B cell (primary cell): ENCODE results near the gene ACY1. TPM values are rescaled to one million over a fixed set of nuclear protein-coding genes. Genes with fewer than 3 reads are reported as not detected.

ENCODE experiments used
- ATAC-seq: fragments of 200-7000 bp; cut with Tn5 transposase; one replicate; pipeline ENCODE4 v1.10.0; 2021; ENCODE audit warnings: low read depth, mild to moderate bottlenecking, moderate number of reproducible peaks, moderate library complexity
- CTCF ChIA-PET: fragments of 350-600 bp; sonication (Branson Sonifier 250); formaldehyde crosslinking; loops from one replicate; lab custom pipeline; 2021; ENCODE audit warnings: antibody characterized with exemption, inconsistent platforms; lab: Charles Lee
- POLR2A ChIA-PET: fragments of 350-600 bp; sonication (Branson Sonifier 250); formaldehyde crosslinking; loops from one replicate; lab custom pipeline; 2021; ENCODE audit warnings: antibody characterized with exemption; lab: Charles Lee
- DNase-seq: peaks from one replicate; pipeline ENCODE4 v3.0.0; 2013
- H2AFZ ChIP-seq: 2 replicates; pipeline ENCODE4 v1.6.1; 2012; ENCODE audit warnings: mild to moderate bottlenecking, low read depth, low read length; ENCODE audit not compliant: insufficient read depth, poor library complexity, severe bottlenecking
- H3K27ac ChIP-seq, 2 donors: 1 replicate in 1 of 2; 2 replicates in 1 of 2; pipeline ENCODE4 v1.5.1; 2012 to 2013; ENCODE audit warnings: low read length in 2 of 2, mild to moderate bottlenecking in 2 of 2, moderate library complexity in 1 of 2
- H3K27me3 ChIP-seq, 4 experiments: fragments of 200-600 bp in 1 of 4; sonication (generic) in 1 of 4; replicated peaks in 1 of 4; 1 replicate in 2 of 4; 2 replicates in 2 of 4; pipeline versions ENCODE4 v1.6.1 to v1.7.0; 2013 to 2016; ENCODE audit warnings: low read length in 3 of 4, mild to moderate bottlenecking in 2 of 4, mixed read lengths in 1 of 4, moderate library complexity in 1 of 4; ENCODE audit not compliant: insufficient read depth in 4 of 4, control insufficient read depth in 3 of 4; ENCODE audit errors: control extremely low read depth in 1 of 4
- H3K36me3 ChIP-seq, 2 experiments: replicated peaks in 1 of 2; 1 replicate in 1 of 2; 2 replicates in 1 of 2; pipeline versions ENCODE4 v1.6.1 to v1.7.1; 2013; ENCODE audit warnings: low read length in 1 of 2; ENCODE audit not compliant: insufficient read depth in 2 of 2, control insufficient read depth in 1 of 2; ENCODE audit errors: control extremely low read depth in 1 of 2, extremely low read depth in 1 of 2
- H3K4me1 ChIP-seq, 2 donors: fragments of 200-600 bp in 1 of 2; sonication (generic) in 1 of 2; 1 replicate in 1 of 2; 2 replicates in 1 of 2; pipeline versions ENCODE4 v1.5.1 to v1.6.1; 2013 to 2017; ENCODE audit warnings: low read length in 2 of 2; ENCODE audit not compliant: control insufficient read depth in 2 of 2, insufficient read depth in 2 of 2
- H3K4me2 ChIP-seq: replicated peaks from 2 replicates; pipeline ENCODE3; 2012; ENCODE audit warnings: mild to moderate bottlenecking, low read depth, low read length; ENCODE audit not compliant: poor library complexity, severe bottlenecking
- H3K4me3 ChIP-seq, 5 experiments: fragments of 200-600 bp in 1 of 5; sonication (generic) in 1 of 5; 1 replicate in 3 of 5; 2 replicates in 2 of 5; pipeline versions ENCODE4 v1.5.1 to v1.7.0; 2011 to 2016; ENCODE audit warnings: low read length in 4 of 5, mild to moderate bottlenecking in 4 of 5, low read depth in 2 of 5, control low read depth in 1 of 5, moderate library complexity in 1 of 5; ENCODE audit not compliant: insufficient read depth in 1 of 5; ENCODE audit errors: control extremely low read depth in 1 of 5, extremely low read depth in 1 of 5
- H3K79me2 ChIP-seq: fragments of 200-600 bp; sonication (generic); one replicate; pipeline ENCODE4 v1.6.0; 2016; ENCODE audit warnings: low read length; ENCODE audit not compliant: control insufficient read depth, insufficient read depth
- H3K9ac ChIP-seq: fragments of 200-600 bp; sonication (generic); 2 replicates; pipeline ENCODE4 v1.6.1; 2017; ENCODE audit warnings: mild to moderate bottlenecking, low read length, moderate library complexity
- H3K9me3 ChIP-seq, 3 donors: one replicate each; pipeline versions ENCODE4 v1.6.1 to v1.7.1; 2013; ENCODE audit warnings: low read length in 2 of 3; ENCODE audit not compliant: control insufficient read depth in 2 of 3, insufficient read depth in 1 of 3; ENCODE audit errors: control extremely low read depth in 1 of 3
- H4K20me1 ChIP-seq: 2 replicates; pipeline ENCODE4 v1.6.0; 2012; ENCODE audit warnings: mild to moderate bottlenecking, low read length; ENCODE audit not compliant: insufficient read depth, control insufficient read depth, poor library complexity, severe bottlenecking
- H3K27ac Mint-ChIP-seq: one replicate; pipeline ENCODE4 v1.8.0; 2021; ENCODE audit warnings: mixed read lengths
- H3K27me3 Mint-ChIP-seq: one replicate; pipeline ENCODE4 v1.8.0; 2021; ENCODE audit warnings: mixed read lengths
- H3K4me1 Mint-ChIP-seq: one replicate; pipeline ENCODE4 v1.8.0; 2021; ENCODE audit warnings: mixed read lengths
- H3K4me3 Mint-ChIP-seq: one replicate; pipeline ENCODE4 v1.8.0; 2021; ENCODE audit warnings: mixed read lengths
- H3K9me3 Mint-ChIP-seq: one replicate; pipeline ENCODE4 v1.8.0; 2022; ENCODE audit warnings: mixed read lengths; ENCODE audit not compliant: insufficient read depth
- EZH2 ChIP-seq: IDR thresholded peaks from 2 replicates; pipeline ENCODE4 v1.6.1; 2012; ENCODE audit warnings: borderline replicate concordance, low read depth, mild to moderate bottlenecking, moderate library complexity, low read length; ENCODE audit not compliant: insufficient read depth, poor library complexity, severe bottlenecking
- WGBS: methylation state at CpG from one replicate; pipeline ENCODE4 v1.1.5; 2013; ENCODE audit warnings: missing lambda C conversion rate; ENCODE audit not compliant: insufficient coverage; 5-methylcytosine and 5-hydroxymethylcytosine counted together
- intact Hi-C: fragments of 100-400 bp; cut with micrococcal nuclease; formaldehyde crosslinking; loops from one replicate; pipeline ENCODE4 v1.10.0; 2022
- polyA plus RNA-seq: library from polyadenylated mRNA; depleted of rRNA; stranded (reverse); fragments of >200 nt; gene quantifications from 2 replicates; pipeline ENCODE4 v1.2.3, GENCODE V29; 2012
- total RNA-seq, 2 donors: library from RNA; stranded (reverse); fragments of 120-200 nt in 1 of 2; gene quantifications; 1 replicate in 1 of 2; 2 replicates in 1 of 2; pipeline versions ENCODE4 v1.2.3 to v1.2.4, GENCODE V29; 2013 to 2022
- TF ChIP-seq, protein P1 (sequence below): fragments of 200-600 bp; IDR thresholded peaks from one replicate; pipeline ENCODE4 v1.8.0; 2022; ENCODE audit warnings: antibody characterized with exemption, mild to moderate bottlenecking

The ACY1 gene
- total and polyA plus RNA-seq, 2 donors (not counting 1 experiment from before 2014, with no cell fraction given), result 14.6 to 26.2 TPM

DNA sequence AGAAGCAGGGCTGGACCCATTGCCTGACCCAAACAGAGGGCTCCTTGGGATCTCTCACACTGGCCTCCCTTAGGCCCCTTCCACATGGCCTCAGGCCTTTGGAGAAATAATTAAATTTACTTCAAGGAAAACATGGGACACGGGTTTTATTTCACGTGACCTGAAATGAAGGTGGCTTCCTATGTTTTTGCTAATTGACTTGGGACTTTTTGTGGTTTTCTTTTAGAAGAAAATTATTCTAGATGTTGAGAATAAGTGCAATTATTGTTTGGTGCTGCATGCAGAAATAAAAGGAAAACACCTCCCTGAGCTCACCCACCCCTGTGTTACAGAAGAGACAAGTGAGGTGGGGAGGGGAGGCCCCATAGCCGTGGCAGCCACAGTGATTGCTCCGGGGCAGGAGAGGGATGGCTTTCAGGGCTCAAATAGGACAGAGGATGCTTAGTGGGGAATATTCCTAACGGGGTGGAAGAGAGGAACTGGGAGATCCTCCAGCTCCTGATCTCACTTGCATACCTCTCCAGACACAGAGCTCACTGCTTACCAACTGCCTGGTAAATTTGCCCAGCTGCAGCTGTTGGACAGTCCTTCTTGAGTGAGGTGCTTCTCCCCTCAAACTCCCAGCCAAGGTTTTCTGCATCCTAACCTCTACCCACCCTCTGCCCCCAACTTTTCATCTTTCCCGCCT lies 41.6 kb downstream of the ACY1 start:
- Mint-ChIP-seq H3K27ac (no peak overlapping the region), H3K9me3 (no peaks in the 10 kb centered on the region), H3K4me1 (peaks cover 23% of the 10 kb centered on the region), H3K27me3 (peaks cover 4% of the 10 kb centered on the region), H3K4me3 (no peak overlapping the region)
- POLR2A ChIA-PET, result interaction anchor here (0.6 kb wide), 1 partner anchor 34 kb away, joined by 4 read pairs; no protein-coding TSS in a partner anchor
- DNase-seq (no peak), ATAC-seq (no peak)
- no peak for TF ChIP-seq EZH2
- TF ChIP-seq, protein P1, sequence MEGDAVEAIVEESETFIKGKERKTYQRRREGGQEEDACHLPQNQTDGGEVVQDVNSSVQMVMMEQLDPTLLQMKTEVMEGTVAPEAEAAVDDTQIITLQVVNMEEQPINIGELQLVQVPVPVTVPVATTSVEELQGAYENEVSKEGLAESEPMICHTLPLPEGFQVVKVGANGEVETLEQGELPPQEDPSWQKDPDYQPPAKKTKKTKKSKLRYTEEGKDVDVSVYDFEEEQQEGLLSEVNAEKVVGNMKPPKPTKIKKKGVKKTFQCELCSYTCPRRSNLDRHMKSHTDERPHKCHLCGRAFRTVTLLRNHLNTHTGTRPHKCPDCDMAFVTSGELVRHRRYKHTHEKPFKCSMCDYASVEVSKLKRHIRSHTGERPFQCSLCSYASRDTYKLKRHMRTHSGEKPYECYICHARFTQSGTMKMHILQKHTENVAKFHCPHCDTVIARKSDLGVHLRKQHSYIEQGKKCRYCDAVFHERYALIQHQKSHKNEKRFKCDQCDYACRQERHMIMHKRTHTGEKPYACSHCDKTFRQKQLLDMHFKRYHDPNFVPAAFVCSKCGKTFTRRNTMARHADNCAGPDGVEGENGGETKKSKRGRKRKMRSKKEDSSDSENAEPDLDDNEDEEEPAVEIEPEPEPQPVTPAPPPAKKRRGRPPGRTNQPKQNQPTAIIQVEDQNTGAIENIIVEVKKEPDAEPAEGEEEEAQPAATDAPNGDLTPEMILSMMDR, result no peak
- Histone ChIP-seq H3K9ac (no peak overlapping the region), H3K36me3 (no peaks in the 10 kb centered on the region), H3K4me2 (no peak overlapping the region), H4K20me1 (no peaks in the 10 kb centered on the region), H3K27me3 (no peaks in the 10 kb centered on the region), H2AFZ (no peak overlapping the region), H3K9me3 (no peaks in the 10 kb centered on the region), H3K4me3 (no peak overlapping the region), H3K27ac (no peak overlapping the region), H3K79me2 (no peaks in the 10 kb centered on the region), H3K4me1 (peaks cover 10 to 14% of the 10 kb centered on the region in 2 donors)
- CTCF ChIA-PET, result no interaction called here
- 100% methylated on average over 1 of the region's 6 CpGs for WGBS
- intact Hi-C loops, result no loop called here

DNA sequence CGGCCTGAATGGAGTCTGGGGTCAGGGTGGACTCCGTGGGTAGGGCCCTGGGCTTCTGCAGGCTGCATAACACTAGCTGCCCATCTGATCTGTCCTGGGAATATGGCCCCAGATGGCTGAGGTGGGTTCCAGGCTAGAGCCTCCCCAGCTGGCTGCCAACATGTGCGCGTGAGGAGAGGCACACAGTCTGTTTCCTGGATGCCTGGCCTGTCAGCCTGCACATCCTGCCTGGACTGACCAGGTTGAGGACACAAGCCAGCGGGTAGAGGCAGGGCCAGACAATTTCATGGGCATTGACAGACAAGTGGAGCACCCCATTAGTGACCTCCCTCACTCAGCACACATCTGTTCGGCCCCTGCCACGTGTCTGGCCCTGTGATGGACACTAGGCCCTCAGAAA lies 42.1 kb downstream of the ACY1 start:
- Mint-ChIP-seq H3K9me3 (no peaks in the 10 kb centered on the region), H3K27ac (no peak overlapping the region), H3K27me3 (peaks cover 4% of the 10 kb centered on the region), H3K4me1 (peaks cover 23% of the 10 kb centered on the region), H3K4me3 (no peak overlapping the region)
- H3K9me3 ChIP-seq, result no peaks in the 10 kb centered on the region
- no peaks in the 10 kb centered on the region for H3K27me3 ChIP-seq
- H3K79me2 ChIP-seq, result no peaks in the 10 kb centered on the region
- CTCF ChIA-PET, result no interaction called here
- no peak overlapping the region for H3K9ac ChIP-seq
- no peak for TF ChIP-seq EZH2
- TF ChIP-seq, protein P1, result no peak
- POLR2A ChIA-PET, result no interaction called here
- H2AFZ ChIP-seq, result no peak overlapping the region
- no peak overlapping the region for H3K4me2 ChIP-seq
- WGBS, result 82% methylated on average over 6 of the region's 7 CpGs
- DNase-seq (no peak), ATAC-seq (no peak)
- intact Hi-C loops, result no loop called here
- H3K36me3 ChIP-seq, result no peaks in the 10 kb centered on the region
- H4K20me1 ChIP-seq, result no peaks in the 10 kb centered on the region
- no peak overlapping the region for H3K27ac ChIP-seq
- H3K4me3 ChIP-seq, result no peak overlapping the region
- H3K4me1 ChIP-seq, result peaks cover 10 to 14% of the 10 kb centered on the region in 2 donors
